HG03103 (cell line): Measurements from ENCODE around the gene TRIM54.
"Not testable (repeated sequence)": the region's sequence is repeated elsewhere in the genome, so short reads cannot be mapped to it uniquely, and the experiment has no call there.

Experiments used
- ATAC-seq: cut with Tn5 transposase; IDR thresholded peaks from one replicate; pipeline ENCODE4 v1.9.1; 2021; ENCODE audit warnings: low read depth; ENCODE audit not compliant: unreplicated experiment

The TRIM54 gene

DNA sequence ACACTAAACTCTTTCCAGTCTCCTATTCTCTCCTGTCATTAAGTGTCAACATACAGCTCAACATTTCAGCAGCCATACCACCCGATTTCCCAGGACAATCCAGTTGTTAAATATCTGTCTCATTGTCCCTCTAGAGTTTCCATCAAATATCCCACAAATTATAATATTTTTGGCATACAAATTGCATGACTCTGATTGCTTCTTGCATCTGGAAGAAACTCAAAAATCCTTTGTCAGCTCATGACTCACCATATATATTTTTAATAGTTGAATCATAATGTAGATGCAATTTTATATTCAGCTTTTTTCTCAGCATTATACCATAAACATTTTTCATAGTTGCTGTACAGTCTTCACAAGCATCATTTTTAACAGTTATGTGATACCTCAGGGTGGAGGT lies 26.6 kb upstream of the TRIM54 start:
- ATAC-seq = no peak

DNA sequence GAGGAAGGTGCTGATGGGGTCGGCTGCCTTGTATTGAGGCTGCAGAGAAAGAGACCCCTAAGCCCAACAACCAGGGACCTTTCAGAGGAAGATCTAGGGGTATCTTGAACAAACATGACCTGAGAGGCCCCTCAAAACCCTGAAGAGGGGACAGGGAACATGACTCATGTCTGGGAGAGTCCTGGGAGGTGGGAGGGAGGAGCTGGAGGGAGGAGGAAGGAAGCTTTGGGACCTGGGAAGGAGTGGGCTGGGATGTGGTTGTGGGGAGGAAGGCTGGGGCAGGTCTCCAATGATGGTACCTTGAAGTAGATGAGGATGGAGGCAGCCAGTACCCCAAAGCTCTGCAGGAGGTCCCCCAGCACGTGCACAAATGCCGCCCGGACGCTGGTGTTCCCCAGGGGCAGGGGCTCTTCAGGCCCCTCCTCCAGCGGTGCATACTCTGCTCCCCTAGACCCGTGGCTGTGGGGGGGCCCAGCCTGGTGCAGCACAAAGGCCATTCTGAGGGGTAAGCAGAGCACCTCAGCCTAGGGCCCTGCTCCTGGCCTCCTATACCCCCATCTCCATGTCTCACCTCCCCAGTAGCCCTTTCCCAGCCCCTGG lies 25.3 kb upstream of the TRIM54 start:
- ATAC-seq = no peak

DNA sequence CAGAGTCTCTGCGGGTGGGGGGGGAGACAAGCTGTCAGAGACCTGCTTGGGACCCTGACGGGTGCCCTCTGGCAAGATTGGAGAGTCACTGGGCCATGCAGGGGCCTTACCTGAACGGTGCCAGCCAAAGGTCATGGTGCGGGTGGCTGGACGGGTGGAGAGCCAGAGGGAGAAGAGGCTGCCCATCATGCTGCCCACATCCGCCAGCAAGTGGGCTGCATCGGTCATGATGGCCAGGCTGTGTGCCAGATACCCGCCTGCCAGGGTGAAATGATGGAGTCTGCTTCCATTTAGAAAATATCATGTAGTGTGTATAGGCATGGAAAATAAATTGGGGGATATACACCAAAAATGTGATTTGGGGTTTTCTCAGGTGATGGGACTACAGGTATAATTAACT lies 24.2 kb upstream of the TRIM54 start:
- no peak for ATAC-seq

DNA sequence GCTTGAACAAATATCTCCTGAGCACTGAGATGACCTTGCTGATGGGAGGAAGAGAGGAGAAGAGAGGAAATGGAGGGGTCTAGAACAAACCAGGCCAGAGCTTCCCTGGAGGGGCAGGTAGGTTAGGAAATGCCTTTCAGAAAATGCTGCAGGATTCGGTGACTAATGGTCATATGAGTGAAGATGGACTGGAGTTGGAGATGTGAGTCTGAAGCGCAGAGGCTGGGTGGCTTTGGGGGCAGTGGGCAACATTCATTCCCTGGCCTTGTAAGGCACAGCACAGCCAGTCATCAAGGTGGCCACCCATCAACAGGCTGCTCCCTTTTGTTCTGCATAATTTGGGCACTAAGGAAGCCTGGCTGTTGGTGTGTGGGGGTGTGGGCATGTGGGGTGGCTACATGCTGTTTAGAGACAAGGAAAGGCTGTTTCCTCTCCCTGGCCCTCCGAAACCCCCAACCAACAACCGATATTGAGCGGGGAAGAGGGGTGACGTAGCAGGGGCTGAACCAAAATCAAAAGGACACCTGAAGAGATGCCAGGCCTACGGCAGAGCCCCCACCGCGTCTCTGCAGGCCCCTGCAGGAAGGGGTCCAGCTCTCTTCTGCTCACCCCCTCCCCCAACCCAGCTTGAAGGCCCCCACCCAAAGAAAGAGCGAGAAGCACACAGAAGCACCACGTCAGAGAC lies 20.8 kb upstream of the TRIM54 start:
- no peak for ATAC-seq

DNA sequence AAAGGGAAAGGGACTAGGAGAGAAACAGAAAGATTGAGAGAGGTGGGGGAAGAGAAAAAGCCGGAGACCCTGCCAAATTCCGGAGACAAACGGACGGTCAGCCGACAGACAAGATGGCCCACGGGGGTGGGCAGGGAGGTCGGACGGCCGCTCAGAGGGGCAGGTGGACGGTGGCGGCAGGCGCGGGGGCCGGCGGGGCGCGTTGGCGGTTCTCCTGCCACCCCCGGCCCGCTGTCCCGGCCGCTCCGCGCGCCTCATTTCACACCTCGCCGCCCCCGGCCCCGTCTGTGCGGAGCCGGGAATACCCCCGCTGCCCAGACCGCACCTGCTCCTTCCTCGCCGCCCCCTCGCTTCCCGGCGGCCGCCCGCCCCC lies 20.3 kb upstream of the TRIM54 start:
- ATAC-seq = no peak

DNA sequence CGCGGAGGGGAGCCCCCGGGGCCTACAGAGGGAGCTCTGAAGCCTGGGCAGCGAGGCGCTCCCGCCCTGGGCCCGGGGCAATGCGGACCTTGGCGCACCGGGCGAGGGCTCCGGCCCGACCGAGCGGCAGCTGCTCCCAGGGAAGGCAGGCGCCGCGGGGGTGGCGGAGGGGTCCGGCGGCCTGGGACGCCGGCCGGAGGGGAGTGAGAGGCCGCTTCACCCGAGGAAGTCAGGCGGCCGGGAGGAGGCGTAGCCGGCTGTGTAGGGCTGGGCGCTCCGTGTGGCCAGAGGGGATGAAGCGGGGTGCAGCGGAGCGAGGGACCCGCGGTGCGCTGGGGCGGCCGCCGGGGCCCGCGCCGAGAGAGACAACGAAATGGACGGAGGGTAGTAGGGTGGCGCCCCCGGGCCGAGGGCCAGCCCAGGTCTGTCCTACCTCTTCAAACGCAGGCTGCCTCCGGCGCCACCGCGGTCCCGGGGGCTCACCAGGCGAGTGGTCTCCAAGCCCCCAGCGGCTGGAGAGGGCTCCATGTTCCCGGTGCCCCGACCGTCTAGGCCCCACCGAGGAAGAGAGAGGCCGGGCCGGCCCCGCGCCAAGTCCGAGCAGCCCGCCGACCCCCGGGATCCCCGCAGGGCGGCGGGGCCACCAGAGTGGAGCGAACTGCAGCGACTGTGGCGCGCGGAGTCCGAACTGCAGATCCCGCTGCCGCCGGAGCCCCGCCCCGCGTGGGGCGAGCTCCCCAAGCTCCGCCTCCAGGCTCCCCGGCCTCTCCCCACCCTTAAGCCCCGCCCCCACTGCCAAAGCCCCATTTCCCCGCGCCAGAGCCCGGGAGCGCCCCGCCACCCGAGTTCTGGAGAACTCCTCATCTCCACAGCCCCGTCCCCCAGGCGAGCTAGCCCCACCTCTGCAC lies 19.6 kb upstream of the TRIM54 start, which contains the start of gene SLC30A3:
TSS of gene SLC30A3 (minus strand) at position 669 of the 908 bp plus-strand sequence. CDS start at position 528, 141 bp downstream.
- no peak for ATAC-seq

DNA sequence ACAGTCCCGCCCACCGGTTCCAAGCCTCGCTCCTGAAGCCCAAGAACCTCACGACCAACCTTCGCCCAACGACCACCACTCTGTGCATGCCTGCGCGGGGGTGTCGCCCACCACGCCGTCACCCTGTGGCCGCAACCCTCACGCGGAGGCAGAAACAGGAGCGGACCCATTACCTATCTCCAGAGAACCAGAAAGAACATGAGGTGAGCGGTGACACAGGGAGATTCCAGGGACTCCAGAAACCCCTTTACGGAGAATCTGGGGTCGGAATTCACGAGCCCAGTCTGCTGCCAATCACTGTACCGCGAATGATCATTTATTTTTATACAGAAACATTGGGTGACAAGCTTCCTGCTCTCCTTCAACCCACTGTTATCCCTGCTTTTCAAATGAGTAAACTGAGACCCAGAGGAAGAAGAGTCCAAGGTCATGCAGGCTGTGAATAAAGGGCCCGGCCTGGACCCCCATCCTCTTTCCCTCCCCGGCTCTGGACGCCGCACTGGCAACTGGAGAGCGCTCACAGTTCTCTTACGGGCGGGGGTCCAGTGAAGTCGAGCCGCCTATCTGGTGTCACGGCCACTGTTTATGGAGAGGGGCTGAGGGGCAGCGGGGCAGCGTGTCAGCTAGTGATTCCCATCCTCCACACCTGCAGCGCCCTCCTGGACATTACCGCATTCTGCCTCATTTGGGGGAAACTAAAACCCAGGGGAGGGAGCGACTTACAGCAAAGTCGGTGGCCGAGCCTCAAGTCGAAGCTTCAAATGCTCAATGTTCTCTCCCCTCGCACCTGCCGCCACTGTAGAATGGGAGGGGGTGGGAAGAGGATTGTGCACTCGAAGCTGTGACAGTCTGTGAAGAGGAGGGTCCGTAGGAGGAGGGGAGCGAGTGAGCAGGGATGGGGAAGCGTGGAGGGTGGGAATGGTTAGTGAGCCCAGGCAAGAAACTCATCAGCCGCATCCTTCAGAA lies 18.7 kb upstream of the TRIM54 start:
- ATAC-seq = no peak

DNA sequence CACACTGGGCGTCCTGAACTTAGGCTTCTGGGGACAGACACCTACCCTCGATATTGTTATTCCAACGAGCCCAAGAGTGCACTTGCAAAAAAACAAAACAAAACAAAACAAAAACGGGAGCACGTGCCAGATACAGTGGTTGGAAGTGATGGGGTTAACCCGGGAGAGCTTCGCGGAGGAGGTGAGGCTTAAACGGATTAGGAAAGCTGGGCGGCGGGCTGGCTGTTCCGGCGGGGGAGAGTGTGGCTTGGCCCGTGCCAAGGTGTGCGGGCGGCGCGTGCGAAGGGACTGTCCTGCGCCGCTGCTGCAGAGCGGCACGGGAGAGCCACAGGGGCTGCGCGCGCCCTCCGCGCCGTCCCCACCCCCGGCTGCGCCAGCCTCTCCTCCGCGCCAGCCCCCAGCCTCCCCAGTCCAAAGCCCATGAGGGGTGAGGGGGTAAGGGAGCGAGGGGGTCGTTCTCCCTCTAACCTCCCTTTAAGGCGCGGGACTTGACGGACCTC lies 17.9 kb upstream of the TRIM54 start:
- no peak for ATAC-seq

DNA sequence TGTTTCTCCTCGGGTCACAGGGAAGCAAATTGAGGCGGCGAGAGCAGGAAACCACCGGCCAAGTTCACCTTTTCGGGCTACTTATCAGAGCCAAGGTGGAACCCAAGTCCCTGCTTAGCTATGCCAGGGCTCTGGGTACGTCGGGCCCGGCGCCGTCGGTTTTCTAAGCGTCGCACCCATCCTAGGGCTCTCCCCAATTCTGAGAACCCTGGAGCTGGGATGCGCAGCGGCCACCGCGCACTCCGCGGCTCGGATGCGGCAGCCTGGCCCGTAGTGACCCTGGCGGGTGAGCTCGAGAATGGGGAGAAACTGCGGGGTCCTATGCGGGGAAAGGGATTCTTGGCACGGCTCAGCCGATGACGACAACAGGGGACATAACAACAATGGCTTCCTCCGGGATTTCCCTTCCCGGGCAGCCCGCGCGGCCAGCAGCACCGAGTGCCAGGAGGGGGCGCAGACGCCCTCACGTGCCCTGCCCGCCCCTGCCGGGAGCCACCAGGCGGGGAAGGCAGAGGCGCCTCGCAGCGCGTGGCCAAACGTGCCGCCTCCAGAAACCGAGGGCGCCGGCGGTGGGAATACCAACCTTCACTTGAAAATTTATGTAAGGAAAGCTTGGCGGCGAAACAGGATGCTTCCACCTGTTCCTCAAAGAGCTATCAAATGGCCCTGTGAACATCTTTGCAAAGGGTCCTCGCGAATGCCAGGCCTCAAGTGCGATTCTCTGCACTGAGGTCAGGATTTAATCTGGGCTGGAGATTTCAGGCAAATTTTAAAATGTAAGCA lies 17.3 kb upstream of the TRIM54 start:
- ATAC-seq = no peak

DNA sequence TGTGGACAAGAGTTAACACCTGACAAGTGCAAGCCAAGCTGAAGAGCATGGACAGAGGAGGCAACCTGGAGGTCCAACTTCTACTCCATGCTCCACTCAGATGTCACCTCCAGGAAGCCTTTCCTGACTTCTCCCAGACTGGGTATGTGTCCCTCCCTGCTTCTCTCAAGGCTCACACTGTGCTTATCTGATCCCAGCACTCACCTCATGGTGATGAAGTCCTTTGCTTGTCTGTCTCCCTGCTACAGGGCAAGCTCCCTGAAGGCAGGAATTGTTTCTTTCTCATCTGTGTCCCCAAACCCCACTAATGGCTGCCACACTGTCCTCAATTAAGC lies 16.7 kb upstream of the TRIM54 start:
- ATAC-seq = no peak

DNA sequence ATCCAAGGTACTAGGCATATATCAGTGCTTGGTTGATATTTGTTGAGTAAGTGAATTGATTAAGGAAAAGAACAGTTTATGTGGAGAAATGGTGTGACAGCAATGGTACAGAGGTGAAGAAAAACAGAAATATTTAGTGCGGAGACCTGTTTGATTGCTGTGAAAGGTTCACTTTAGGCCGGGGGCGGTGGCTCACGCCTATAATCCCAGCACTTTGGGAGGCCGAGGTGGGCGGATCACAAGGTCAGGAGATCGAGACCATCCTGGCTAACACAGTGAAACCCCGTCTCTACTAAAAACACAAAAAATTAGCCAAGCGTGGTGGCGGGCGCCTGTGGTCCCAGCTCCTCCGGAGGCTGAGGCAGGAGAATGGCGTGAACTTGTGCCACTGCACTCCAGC lies 13.9 kb upstream of the TRIM54 start:
- ATAC-seq = not testable (repeated sequence)

DNA sequence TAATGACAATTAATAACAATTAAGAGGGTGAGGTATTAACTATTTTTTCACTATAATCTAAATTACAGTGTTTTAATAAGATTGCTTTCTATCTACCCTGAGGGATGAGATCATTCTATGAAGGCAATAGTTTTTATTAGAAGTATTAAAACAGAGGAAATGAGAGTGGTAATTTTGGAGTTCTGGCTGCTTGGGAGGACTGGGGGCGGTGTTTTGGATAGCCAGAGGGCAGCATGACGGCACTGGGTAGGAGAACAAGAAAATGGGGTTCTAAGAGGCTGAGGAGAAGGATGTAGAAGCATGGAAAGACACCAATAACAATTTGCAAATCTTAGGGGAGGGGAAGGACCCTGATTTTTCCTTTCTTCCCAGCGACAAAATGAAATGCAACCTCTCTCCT lies 12.1 kb upstream of the TRIM54 start:
- ATAC-seq = no peak

DNA sequence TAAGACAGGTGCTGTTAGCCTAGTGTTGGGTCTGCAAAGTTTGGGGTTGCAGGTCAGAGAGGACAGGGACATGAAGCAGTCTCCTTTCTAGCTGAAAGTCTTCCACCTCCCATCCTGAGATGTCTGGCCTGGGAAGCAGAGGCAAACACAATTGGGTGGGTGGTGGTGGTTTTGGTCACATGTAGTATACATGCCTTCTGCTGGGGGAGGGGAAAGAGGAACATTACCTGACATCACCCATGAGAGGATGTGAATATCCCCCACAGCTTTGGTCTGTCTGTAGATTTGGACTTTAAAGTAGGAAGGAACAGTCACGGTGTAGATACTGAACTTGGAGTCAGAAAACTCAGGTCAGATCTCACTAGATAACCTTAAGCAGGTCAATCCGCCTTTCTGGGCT lies 11.6 kb upstream of the TRIM54 start:
- ATAC-seq = no peak

DNA sequence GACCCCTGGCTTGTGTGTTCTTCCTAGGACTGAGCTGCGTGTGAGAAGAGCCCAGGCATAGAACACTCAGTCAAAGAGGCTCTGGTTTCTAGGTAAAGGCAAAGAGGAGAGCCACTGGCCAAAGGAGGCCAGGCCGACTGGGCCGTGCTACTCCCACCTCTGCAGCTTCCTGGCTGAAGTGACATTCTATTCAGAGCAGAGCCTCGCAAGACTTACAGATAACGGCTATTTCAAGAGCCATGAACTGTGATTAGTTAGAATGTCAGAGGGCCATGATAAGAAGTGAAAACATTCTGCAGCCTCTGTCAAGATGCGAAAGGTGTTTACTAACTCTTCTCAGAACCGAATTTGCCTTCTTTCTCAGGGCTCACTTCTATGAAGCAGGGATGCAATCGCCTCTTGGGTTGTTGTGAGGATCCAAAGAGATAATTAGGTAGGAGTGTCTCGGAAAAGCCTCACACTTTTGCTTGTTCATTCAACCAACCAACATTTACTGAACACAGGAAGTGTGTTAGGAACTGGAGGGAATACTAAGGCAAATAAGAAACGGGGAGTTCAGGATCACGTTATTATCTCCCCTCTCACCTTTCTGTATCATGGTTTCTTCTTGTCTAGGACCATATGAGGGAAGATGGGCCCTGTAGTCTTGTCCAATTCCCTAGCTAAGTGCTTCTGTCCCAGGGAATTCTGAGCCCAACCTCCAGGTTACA lies 10.4 kb upstream of the TRIM54 start:
- ATAC-seq = no peak

DNA sequence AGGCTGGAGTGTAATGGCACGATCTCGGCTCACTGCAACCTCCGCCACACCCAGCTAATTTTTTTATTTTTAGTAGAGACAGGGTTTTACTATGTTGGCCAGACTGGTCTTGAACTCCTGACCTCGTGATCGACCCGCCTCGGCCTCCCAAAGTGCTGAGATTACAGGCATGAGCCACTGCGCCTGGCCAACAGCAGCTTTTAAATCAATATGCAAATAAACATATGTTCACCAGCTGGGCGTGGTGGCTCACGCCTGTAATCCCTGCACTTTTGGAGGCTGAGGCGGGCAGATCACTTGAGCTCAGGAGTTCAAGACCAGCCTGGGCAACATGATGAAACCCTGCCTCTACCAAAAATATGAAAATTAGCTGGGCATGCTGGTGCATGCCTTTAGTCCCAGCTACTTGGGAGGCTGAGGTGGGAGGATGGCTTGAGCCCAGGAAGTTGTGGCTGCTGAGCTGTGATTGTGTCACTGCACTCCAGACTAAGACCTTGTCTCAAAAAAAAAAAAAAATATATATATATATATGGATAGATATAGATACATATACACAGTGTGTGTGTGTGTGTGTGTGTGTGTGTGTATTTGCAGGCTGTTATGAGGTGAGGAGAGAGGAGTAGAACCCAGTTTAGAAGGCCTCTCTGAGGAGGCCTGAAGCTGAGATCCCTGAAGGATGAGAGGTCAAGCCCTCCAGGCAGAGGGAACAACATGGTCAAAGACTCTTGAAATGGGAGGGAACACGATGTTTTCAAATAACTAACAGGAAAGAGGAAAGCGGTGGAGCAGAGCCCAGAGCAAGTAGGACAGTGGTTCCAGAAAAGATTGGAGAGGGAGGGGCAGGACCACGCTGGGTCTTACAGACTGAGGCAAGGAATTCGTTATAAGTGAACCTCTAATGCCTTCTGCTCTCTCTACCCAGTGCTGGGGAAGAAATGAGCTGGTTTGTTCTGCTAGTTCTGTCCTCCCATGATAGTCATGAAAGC lies 9.4 kb upstream of the TRIM54 start:
- ATAC-seq = not testable (repeated sequence)

DNA sequence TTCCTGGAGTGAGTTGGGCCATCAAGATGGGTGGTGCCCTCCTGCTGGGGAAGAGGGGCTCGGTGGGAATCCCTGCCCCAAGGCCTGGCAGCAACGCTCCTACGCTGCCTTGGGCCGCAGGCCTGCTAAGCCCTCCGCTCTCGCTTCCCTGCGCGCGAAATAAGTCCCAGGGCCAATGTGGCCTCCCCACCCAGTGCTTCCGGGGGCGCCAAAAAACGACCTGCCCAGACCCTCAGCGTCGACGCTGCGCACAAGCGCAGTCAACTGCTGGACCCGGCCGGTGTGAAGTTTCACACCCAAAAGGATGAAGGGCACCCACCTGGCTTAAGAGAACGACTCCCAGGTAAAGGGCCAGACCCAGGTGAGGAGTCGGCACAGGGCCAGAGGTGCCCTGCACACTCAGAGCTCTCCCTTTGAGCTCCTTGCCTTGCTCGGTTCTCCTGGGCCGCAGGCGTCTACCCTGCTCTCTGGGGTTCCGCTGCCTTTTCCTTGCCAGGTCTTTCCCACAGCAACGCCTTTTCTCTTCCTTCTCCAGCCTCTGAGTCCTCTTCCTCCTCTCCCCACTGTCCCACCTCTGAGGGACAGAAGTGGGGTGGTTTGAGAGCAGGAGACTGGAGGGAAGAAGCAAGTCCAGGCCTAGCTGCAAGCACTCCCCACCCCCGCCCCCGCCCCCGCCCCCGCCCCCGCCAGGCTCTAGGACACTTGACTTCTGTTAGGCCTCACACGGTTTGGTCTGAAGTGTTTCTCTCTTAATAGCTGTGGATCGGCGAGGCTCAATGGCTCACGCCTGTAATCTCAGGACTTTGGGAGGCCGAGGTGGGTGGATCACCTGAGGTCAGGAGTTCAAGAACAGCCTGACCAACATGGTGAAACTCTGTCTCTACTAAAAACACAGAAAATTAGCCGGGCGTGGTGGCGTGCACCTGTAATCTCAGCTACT lies 6.7 kb upstream of the TRIM54 start, which contains the start of gene DNAJC5G:
TSS of gene DNAJC5G (plus strand) at position 223 of the 940 bp plus-strand sequence. CDS start 1,296 bp downstream, outside the sequence.
- ATAC-seq = no peak

DNA sequence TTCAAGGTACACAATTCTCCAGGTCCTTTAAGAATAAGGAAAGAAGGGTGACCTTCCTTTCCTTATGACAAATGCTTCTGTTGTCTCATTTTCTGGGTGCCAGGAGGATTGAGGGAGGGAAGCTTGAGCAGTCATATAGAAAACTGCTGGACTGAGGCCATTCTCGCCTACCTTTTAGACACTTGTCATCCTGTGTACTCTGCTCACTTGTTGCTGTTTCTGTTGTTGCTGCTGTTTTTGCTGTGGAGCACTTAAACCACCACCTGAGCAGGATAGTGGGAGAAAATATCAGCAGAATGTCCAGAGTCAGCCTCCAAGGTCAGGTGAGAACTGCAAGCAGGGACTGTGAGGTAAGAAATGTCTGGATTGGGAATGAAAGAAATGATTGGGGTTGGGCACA lies 4.2 kb upstream of the TRIM54 start:
- ATAC-seq = no peak
